CD4-positive, alpha-beta T cell treated with Interleukin-15 for 4 hours (primary cell): ENCODE data around the gene ARL6IP5.

ENCODE experiments used
- DNase-seq: peaks from one replicate; pipeline ENCODE4 v3.0.0-alpha.2; 2020; ENCODE audit warnings: low spot score

Gene ARL6IP5

DNA sequence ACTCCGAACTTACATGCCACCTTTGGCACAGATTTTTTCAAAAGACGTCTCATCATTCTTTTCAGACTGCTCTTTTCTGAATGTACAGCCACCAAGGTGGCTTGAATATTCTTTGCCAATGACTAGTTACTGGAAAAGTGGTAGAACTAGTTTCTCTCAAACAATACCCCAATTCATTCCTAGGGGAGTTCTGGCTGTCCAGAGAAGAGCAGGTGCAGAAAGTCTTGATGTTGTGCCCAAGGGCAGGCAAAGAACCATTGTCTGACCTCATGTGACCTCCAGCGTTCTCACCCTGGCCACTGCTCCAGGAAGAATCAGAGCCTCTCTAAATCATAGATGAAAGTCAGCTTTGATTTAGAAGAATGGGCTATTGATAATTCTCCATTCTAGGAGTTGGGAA, 32.2 kb downstream of the ARL6IP5 start:
- DNase-seq = no peak

- no peak for DNase-seq
These were observed 33.8 kb downstream of the ARL6IP5 start for GRCh38 chr3:69118555-69118954.

DNA sequence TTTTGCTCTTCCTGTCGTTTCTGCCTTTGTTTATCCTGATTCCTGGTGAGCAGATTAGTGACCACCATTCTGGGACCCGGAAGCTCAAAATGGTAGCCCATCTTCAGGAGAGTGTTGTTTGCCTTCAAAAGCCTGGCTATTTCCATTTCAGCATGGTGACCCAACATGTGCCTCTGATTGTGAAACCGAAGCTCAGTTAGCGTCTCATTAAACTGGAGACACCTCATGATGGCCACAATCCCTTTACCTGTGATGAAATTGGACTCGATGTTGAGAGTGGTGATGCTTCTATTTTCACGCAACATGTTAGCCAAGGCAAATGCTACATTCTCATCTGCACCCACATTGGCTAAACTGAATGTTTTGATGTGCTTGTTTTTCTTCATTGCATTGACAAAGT, 34.4 kb downstream of the ARL6IP5 start:
- no peak for DNase-seq

DNA sequence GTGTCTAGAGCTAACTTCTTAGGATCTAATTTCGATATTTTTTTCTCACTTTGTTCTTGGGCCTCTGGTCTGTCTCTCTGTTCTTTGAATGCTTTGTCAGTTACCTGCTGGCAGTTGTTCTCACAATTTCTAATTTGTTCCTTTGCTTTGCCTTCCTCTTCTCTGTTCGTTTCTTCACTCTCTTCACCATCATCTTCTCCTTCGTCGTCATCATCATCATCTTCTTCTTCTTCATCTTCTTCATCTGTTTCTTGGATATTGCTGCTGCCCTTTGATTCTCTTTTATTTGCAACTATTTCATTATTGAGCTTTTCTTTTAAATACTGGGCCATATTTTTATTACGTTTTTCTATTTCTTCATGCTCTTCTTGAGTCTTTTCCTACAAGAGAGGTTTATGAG, 34.9 kb downstream of the ARL6IP5 start:
- no peak for DNase-seq

GRCh38 chr3:69120879-69121464, 36.2 kb downstream of the ARL6IP5 start:
- peak; percentile 92 for DNase-seq

DNA sequence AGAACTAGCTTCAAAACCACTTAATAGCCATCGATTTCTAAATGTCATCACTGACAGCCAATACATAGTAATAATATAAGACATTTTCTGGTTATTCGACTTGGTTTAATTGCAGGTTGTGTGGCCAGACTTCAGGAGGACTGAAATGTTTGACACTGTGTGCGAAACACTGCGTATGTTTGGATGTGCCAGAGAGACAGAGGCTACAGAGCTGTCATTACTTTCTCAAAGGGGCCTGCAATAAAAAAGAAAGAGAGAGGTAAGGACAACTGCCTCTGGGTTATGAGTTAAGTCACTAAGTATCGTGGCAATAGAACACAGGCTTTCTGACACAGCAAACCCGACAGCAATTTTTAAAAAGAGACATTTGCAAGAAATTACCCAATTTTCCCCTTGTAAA, 36.8 kb downstream of the ARL6IP5 start:
- no peak for DNase-seq

DNA sequence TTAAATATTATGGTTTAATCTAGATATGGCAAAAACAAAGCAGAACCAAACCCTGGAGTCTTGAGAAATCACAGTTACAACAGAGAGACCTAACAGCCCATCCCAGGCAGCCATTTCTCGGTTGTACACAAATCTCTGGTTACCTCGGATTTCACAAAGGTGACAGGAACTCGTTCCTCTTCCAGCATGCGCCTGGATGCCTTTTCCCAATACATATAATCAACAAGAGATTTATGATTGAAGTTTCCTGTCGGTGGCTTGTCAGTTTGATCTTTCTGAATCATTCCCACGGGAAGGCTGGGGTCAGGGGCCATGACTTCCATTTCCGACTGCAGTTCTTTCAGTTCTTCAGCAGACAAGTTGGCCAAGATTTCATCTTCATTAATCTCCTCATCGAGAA, 37.2 kb downstream of the ARL6IP5 start:
- DNase-seq = no peak

DNA sequence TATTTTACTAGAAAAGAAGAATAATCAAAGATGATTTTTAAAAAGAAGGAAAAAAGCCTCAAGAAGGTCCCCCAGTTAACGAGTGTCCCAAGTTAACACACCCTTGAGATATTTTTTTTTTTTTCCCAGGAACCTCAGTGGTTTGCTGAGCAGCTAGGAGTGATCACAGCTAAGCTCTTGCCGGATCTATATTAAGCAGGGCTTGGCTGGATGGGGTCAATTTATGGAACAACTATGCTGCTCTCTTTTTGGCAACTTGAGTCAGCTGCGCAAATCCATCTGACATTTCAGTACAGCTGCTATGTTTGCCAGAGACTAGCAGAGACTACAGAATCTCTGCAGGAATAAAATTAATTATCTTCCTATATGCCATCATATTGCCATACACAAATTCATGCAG, 37.7 kb downstream of the ARL6IP5 start, which contains the start of gene LMOD3:
LMOD3 (minus strand) TSS at position 193 of the 400 bp plus-strand sequence. CDS start 209 bp downstream, outside the sequence.
- no peak for DNase-seq

DNA sequence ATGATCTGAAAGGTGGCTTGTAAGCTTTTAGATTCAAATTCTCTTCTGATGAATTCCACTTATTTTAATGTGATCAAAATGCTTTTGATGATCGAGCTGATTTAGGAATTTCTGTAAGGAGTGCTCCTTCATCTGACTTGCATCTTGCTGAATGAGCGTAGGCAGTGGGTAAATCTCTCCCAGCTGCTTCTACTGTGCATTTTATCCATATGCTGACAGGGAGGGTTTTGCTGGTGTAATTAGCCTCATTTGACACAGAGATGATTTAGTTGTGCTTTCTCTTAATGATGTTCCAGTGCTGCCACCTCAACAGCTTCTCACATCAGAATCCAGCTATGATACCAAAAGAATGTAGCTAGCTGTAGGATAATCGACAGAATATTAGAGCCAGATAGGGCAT, 41.5 kb downstream of the ARL6IP5 start:
- no peak for DNase-seq

DNA sequence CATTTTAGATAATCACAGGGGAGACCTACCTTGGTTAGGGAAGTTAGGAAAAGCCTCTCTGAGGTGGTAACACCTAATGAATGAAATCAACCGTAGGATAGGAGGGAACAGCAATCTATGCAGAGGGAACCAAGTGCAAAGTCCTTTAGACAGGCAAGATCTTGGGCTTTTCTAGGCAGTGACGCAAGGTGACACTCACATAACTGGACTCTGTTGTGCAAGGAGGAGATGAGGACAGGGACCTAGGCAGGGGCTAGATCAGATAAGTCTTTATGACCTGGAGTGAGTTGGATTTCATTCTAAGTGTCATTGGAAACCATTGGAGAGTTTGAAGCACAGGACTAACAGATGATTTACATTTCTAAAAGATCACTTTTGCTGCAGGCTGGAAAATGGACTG, 42.3 kb downstream of the ARL6IP5 start:
- DNase-seq = no peak

DNA sequence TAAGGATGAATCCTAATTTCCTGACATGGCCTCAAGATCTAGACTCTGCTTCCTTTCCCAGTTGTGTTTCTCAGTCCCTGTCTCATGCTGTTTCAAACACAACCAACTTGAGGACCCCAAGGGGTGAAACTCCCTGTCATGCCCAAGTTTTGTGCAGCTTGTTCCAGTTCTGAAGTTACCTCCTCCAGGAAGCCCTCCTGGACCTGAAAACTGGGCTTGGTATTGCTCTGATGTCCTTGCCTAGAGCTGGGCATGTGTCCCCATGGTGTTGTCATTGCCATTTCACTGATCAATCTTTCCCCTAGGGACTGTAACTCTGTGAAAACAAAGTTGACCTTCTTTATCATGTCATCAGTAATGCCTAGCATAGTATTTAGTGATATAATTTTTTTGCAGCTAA, 43.8 kb downstream of the ARL6IP5 start:
- no peak for DNase-seq

DNA sequence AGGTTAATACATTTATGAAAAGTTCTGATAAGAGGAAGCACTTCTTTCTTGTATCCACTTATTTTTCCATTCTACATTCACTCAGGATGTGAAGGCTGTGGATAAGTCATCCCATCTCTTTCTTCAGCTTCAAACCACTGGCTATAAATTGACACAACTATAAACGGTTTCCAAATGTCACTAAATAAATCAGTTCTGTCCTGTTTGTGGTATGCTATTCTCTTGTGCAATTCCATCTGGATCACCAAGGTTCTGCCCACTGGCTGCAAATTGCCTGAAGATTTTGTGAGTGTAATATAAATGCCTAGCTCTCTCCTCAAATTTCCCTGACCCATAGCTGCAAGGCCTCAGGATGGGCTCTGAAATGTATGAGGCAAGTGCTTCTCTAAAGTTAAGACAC, 44.8 kb downstream of the ARL6IP5 start:
- no peak for DNase-seq

GRCh38 chr3:69130689-69131088, 46.0 kb downstream of the ARL6IP5 start:
- DNase-seq = no peak

DNA sequence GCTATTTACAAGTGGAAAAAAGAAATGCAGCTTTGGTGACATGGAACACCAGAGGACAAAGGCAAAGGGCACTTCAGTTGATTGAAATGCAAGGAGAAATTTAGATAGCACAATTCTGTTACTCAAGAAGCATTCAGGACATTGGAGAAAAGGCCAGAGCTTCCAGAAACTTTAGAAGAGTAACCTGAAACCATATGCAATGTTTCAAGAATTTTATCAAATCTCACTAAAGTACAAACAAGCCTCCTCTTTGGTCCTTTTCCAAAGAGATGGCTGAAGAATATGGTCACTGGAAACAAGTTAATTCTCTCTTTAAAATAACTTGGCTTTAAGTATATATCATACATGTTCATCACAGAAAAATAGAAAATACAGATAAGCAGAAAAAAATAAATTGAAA, 52.3 kb downstream of the ARL6IP5 start:
- no peak for DNase-seq

GRCh38 chr3:69137412-69137811, 52.7 kb downstream of the ARL6IP5 start:
- DNase-seq = no peak

GRCh38 chr3:69141313-69141712, 56.6 kb downstream of the ARL6IP5 start:
- DNase-seq = no peak

DNA sequence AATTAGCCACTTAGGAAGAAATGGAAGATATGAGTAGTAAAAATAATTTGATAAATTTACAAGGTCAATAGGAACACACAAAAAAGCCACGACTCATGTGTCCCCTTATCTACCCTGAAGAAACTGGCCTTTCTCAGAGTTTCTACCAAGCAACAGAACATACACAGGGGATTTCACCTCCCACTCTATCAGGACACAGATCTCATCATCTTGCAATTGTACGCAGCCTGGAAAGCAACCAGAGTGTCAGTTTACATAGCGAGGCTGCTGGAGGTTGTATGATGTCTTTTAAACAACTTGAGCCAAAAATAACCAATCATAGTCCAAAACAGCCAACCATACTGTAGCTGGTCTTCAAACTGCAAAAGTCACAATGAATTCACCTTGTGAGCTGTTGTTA, 57.4 kb downstream of the ARL6IP5 start:
- no peak for DNase-seq

- DNase-seq = no peak
These were observed 58.2 kb downstream of the ARL6IP5 start for GRCh38 chr3:69142797-69143454.

DNA sequence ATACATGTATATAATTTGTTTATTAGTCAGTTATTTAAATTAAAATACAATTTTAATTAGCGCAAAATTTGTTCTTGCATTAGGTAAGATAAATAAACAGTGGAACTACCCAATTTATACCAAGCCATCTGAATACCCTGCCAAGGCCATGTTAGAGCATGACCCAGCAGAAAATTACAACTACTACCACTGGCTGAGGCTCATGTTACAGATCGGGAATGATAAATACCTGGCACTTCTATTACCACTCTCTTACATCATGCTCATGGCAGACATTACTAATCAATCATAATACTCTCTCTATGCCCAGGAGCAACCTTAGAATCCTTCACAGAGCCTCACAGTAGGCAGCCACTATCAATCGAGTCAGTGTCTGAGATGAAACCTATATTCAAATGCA, 58.9 kb downstream of the ARL6IP5 start:
- no peak for DNase-seq

- no peak for DNase-seq
These were observed 60.0 kb downstream of the ARL6IP5 start for GRCh38 chr3:69144631-69145245.

DNA sequence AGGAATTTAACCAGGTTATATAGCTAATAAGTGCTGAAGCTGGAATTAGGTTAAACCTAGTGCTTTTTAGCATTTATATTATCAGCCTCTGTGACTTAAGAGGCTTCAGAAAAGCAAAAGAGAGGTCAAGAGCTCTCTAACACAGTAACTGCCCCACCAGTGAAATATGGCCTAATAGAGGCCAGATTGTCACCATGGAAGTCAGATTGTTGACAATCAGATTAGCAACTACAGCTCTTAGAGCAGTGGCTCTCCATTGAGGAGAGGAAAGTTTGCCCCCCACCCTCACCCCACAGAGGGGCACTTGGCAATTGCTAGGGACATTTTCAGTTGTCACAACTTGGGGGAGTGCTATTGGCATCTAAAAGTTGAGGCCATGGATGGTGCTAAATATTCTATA, 61.0 kb downstream of the ARL6IP5 start:
- DNase-seq = no peak

DNA sequence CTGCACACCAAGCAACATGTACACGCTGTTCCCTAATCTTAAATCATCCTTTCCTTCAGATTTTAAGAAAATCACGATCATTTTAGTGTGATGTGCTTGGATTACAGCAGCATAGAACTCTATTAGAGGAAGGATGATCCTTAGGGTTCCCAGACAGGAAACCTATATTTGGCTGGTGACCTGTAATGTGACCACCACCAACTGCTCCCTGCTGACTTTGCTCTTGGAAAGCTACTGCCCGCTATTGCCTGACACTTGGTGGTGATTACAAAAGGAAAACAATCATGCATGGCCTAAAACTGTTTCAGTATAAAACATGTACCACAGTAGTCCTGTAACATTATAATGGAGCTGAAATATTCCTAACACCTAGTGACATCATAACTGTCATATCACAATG, 64.8 kb downstream of the ARL6IP5 start:
- DNase-seq = no peak
